Upper lobe of left lung (tissue), 4 donors: ENCODE data around the gene HSP90AA1.

ENCODE experiments used
- POLR2AphosphoS5 ChIP-seq, 2 donors: sonication (generic); formaldehyde crosslinking; IDR thresholded peaks; one replicate each; pipeline ENCODE4 v1.5.1; 2017; ENCODE audit warnings: antibody characterized with exemption in 2 of 2
- TF ChIP-seq, protein P1 (sequence below), 6 experiments: fragments of 450-650 bp in 4 of 6; fragments of 200-600 bp in 2 of 6; sonication (generic) in 2 of 6; IDR thresholded peaks; one replicate each; pipeline ENCODE4 v1.5.1; 2016 to 2019; ENCODE audit warnings: antibody characterized with exemption in 6 of 6

DNA sequence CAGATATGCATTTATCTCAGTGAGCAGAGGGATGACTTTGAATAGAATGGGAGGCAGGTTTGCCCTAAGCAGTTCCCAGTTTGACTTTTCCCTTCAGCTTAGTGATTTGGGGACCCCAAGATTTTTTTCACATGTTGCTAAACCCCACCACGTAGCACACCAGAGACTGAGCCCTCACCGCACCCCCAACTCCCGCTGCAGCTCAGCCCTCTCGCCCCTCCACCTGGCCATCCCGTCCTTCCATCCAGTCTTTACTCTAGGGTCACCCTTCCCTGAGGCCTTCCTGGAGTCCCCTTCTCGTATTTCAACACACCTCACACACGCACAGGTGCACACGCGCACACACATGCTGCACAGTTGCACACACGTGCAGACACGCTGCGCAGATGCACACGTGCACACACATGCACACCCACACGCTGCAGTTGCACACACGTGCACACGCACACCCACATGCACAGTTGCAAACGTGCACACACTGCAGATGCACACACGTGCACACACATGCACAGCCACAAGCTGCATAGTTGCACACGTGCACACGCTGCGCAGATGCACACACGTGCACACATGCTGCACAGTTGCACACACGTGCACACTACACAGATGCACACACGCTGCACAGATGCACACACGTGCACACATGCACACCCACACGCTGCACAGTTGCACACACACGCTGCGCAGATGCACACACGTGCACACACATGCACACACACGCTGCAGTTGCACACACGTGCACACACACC, 30.0 kb downstream of the HSP90AA1 start:
- TF ChIP-seq, protein P1, sequence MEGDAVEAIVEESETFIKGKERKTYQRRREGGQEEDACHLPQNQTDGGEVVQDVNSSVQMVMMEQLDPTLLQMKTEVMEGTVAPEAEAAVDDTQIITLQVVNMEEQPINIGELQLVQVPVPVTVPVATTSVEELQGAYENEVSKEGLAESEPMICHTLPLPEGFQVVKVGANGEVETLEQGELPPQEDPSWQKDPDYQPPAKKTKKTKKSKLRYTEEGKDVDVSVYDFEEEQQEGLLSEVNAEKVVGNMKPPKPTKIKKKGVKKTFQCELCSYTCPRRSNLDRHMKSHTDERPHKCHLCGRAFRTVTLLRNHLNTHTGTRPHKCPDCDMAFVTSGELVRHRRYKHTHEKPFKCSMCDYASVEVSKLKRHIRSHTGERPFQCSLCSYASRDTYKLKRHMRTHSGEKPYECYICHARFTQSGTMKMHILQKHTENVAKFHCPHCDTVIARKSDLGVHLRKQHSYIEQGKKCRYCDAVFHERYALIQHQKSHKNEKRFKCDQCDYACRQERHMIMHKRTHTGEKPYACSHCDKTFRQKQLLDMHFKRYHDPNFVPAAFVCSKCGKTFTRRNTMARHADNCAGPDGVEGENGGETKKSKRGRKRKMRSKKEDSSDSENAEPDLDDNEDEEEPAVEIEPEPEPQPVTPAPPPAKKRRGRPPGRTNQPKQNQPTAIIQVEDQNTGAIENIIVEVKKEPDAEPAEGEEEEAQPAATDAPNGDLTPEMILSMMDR (IDR thresholded peaks at IDR 0.05), result no peak
- no peak for TF ChIP-seq POLR2AphosphoS5 (IDR thresholded peaks at IDR 0.05)
